HG03196 (cell line): Measurements from ENCODE around the gene CALN1.

Experiments used
- ATAC-seq: cut with Tn5 transposase; IDR thresholded peaks from one replicate; pipeline ENCODE4 v1.9.1; 2021; ENCODE audit not compliant: unreplicated experiment

Gene CALN1

DNA sequence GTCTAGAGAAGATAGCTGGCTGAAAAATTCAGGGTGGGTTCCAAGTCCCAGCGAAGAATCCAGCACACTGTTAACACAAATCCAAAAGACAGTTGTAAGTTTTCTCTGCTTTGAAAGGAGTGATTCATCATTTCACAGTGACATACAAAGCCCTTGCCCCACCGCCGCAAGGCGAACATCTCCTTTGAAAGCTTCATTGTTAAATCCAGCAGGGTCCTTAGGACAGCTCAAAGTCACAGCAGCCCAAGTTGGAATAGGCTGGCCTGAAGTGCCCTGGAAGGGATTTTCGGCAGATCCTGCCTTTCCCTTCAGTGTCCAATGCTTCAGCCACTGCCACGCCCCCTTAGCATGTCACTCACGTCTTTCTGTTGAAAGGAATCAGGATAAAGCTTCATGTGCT is 526.1 kb downstream of the CALN1 start:
- no peak for ATAC-seq

DNA sequence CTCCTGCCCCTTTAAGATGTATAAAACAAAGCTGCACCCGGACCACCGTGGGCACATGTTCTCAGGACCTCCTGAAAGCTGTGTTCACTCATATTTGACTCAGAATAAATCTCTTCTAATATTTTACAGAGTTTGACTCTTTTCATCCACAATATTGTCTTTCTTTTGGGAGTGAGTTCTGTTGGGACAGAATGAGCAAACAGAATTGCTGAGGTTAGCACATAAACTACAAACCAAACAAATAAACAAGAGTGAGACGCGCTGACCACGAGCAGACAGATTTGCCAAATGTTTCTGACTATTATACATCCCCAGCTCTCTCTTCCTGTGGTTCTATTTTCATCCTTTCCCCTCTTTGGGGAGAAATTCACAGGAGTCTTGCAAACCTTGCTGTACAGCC is 526.7 kb downstream of the CALN1 start:
- ATAC-seq: no peak

- no peak for ATAC-seq
Measured at GRCh38 chr7:71883415-71883814, 528.7 kb downstream of the CALN1 start.

DNA sequence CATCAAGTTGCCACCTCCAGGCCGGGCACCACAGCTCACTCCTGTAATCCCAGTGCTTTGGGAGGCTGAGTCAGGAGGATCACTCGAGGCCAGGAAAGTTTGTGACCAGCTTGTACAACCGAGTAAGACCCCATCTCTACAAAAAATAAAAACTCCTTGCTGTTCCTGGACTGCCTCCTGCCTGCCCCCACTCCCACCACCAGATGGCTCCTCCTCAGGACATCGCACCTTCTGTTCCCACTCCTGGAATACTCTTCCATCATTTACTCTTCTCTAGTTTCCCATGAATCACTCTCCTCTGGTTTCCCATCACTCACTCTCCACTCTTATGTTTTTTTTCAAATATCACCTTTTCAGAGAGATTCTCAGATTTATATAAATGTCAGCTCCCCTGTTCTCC is 540.7 kb downstream of the CALN1 start:
- ATAC-seq: no peak

- no peak for ATAC-seq
Measured at GRCh38 chr7:71870812-71871211, 541.3 kb downstream of the CALN1 start.

- no peak for ATAC-seq
Measured at GRCh38 chr7:71868797-71869196, 543.3 kb downstream of the CALN1 start.

DNA sequence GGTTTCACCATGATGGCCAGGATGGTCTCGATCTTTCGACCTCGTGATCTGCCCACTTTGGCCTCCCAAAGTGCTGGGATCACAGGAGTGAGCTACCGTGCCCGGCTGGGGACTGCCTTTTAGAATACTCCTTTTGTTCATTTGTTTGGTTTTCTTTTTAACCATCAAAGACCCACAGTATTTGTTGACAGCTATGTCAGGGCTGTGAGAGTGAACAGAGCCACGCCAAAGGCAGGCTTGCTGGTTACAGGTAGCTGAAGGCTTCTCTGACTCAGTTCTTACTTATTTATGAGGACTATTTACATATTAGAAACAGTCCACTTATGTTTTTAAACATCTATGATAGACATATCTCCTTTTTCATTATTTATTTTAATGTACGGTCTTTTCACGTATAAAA is 544.5 kb downstream of the CALN1 start:
- no peak for ATAC-seq

DNA sequence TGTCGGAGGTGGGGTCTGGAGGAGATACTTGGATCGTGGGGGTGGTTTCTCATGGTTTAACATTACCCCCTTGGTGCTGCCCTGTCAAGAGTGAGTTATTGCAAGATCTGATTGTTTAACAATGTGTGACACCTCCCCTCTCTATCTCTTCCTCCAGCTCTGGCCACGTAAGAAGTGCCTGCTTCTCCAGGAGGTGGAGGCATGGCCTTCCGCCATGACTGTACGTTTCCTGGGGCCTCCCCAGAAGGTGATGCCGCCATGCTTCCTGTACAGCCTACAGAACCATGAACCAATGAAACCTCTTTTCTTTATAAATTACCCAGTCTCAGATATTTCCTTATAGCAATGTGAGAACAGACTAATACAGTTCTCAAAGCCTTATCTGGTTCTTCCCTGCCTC is 547.0 kb downstream of the CALN1 start:
- ATAC-seq: no peak

- ATAC-seq: no peak
Measured at GRCh38 chr7:71864130-71864529, 548.0 kb downstream of the CALN1 start.

DNA sequence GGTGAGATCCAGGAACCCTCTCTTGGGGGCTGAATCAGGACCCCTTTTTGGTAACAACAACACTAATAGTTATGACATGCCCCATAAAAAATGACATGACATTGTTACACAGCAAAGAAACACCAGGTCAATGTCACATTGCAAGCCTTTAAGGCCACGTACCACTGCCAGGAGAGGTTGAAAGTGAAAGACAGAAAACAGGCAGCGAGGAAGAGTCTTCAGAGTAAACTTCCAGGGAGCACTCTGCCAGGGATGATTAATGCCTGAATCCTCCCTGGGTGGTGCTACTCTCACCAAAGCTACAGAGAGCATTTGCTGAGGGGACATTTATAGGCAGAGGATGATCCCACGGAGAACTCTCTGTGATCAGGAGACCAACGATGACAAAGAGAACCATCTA is 551.6 kb downstream of the CALN1 start:
- no peak for ATAC-seq

DNA sequence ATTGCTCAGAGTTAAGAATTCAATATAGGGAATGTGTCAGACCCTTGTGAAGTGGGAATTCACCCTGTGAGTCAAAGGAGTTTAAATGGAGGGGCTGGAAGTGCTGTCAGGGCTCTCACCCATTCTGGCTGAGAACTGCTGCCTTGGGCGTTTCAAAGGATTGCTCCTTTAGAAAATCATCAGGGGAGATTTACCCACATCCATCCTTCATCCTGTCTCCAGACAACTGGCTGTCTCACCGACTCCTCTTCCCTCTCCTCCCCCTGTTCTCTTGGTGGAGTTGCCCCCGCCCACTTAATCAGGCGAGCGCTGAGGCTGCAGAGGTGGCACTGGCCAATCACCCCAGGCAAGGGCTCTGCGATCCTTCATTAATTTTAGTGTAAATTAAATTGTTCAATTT is 554.8 kb downstream of the CALN1 start:
- no peak for ATAC-seq

DNA sequence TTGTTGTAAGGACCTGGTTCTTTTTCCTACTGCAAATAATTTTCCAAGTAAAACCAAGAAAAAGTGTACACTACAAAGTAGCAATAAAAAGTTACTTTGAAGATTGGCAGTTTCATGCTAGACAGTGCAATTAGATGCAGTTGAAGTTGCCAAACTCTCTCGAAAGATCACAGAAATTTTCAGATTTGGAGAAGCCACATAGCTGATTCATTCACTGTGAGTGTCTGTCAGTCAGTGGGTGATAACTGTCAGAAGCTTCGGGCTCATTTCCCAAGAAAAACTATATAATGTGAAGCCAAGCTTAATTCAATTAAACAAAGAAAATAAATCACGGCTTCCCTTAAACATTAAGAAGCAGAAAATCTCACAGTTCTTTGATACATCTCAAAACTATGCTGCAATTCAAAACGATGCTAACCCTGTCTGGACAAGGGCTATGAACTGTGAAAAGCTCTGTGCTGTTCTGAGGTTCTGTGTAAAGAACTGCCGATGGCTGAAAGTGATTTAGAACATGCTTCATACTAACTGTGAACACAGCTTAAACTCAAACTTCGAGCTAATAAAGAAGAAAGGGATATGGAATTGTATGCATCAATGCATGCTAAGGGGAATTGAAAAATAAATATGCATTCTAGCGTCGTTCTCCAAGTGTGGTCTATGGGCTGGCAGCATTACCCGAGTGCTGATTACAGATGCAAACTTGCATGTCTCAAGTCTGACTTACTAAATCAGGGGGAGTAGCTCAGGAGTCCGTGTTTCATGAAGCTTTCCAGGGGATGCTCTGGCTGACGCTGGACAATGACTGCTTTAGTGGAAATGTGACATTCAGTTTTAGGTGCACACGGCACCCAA is 557.4 kb downstream of the CALN1 start:
- no peak for ATAC-seq

- no peak for ATAC-seq
Measured at GRCh38 chr7:71851776-71852498, 560.2 kb downstream of the CALN1 start.

DNA sequence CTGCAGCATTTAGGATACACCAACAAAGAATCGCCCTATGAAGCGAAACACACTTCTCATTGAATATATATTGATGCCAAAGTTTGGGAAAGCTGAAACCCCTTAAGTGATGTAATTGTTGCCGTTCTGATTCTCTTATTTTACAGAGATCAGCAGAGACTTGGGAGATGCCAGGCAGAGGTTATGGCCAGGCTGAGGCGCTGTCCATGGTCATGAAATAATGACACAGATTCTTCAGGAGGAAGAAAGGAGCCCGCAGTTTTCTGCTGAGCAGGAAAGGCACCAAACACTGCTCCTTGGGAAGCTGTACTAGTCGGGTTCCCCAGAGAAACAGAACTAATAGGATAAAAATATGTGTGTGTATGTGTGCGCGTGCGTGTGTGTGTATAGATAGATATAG is 566.0 kb downstream of the CALN1 start:
- ATAC-seq: no peak

DNA sequence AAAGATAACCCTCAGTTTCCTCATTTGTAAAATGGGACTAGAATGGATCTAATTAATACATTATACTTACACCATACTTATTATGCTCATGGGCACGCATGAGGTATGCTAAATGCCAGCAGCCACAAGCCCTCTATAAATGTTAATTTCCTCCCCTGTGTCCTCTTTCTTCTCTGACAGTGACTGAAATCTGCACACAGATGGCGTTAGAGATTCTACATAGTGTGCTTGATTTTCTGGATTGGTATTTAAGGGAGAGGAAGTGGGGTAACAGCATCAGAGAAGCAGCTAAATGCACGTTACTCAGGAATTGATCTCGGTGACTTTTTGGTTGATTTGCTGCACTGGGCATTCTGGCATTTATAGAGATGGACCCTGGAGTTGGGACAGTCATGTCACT is 568.5 kb downstream of the CALN1 start:
- ATAC-seq: no peak

GRCh38 chr7:71842786-71843185 is 569.4 kb downstream of the CALN1 start:
- no peak for ATAC-seq

- ATAC-seq: no peak
Measured at GRCh38 chr7:71842381-71842780, 569.8 kb downstream of the CALN1 start.

GRCh38 chr7:71835056-71835455 is 577.1 kb downstream of the CALN1 start:
- ATAC-seq: no peak

GRCh38 chr7:71829515-71829914 is 582.6 kb downstream of the CALN1 start:
- ATAC-seq: no peak

DNA sequence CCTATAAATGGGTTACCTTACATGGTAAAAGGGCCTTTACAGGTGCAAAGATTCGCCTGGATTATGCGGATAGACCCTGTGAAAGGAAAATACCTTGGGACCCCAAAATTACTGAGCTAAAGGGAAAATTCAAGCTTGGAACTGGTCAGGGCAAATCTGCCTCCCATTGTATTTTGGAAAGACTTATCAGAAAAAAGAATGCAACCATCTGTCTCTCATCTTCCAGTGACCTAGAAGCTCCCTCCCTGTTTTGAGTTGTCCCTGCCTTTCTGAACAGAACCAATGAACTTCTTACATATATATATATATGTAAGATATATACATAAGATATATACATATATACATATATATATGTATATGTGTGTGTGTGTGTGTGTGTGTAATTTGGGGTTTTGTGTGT is 583.8 kb downstream of the CALN1 start:
- no peak for ATAC-seq

DNA sequence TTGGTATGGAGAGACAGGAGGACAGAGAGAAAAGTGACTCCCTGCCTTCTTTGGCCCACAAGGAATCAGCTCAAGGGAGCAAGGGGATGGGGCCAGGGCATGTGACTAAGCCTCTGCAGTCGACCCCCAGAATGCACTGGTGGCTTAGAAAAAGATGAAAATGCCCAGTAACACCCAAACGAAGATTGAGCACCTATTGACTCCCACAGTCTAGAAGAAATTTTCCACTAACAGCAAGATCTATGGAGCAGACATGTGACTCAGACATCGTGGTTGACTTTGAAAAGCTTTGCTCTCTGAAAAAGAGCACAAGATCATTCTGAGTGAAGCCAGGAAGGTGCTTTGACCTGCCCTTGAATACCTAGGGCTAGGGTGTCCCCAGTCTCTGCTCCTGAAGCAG is 586.0 kb downstream of the CALN1 start:
- no peak for ATAC-seq

- no peak for ATAC-seq
Measured at GRCh38 chr7:71824006-71824760, 588.0 kb downstream of the CALN1 start.
